Caco-2 (cell line): ENCODE results near the gene PIM1. TPM values are rescaled to one million over a fixed set of nuclear protein-coding genes. Genes with fewer than 3 reads are reported as not detected.

ENCODE experiments used
- BruUV-seq: library from RNA; stranded (reverse); fragments of 400-500 nt; replicated peaks from 2 replicates; lab custom pipeline; 2021; lab: Mats Ljungman, UMichigan
- CTCF ChIA-PET: fragments of 300-600 bp; sonication (Branson Sonifier 250); formaldehyde crosslinking; loops from one replicate; lab custom pipeline; 2022; ENCODE audit warnings: antibody characterized with exemption; lab: Charles Lee
- POLR2A ChIA-PET: fragments of 300-600 bp; sonication (Branson Sonifier 250); formaldehyde crosslinking; loops from one replicate; lab custom pipeline; 2022; ENCODE audit warnings: antibody characterized with exemption; lab: Charles Lee
- DNase-seq, 2 experiments: peaks; one replicate each; pipeline versions ENCODE4 v3.0.0 to v3.0.0-alpha.2; 2020 to 2022
- H3K27me3 ChIP-seq: replicated peaks from 2 replicates; pipeline ENCODE4 v1.6.0; 2011; ENCODE audit warnings: low read length; ENCODE audit not compliant: control insufficient read depth, insufficient read depth
- H3K36me3 ChIP-seq: 2 replicates; pipeline ENCODE4 v1.5.1; 2011; ENCODE audit warnings: low read length; ENCODE audit not compliant: control insufficient read depth, insufficient read depth
- H3K4me1 ChIP-seq: fragments of 250-450 bp; sonication (Bioruptor Pico); 2 replicates; pipeline ENCODE4 v1.5.1; 2020; ENCODE audit warnings: mild to moderate bottlenecking
- H3K4me3 ChIP-seq: 2 replicates; pipeline ENCODE4 v1.5.1; 2011; ENCODE audit warnings: low read depth, mild to moderate bottlenecking, control low read depth, low read length
- H3K9me3 ChIP-seq: fragments of 250-450 bp; sonication (Bioruptor Pico); 2 replicates; pipeline ENCODE4 v1.5.1; 2020; ENCODE audit warnings: mild to moderate bottlenecking, moderate library complexity
- H3K27ac Mint-ChIP-seq: one replicate; pipeline ENCODE4 v1.8.0; 2022; ENCODE audit warnings: mixed read lengths; ENCODE audit not compliant: unreplicated experiment
- H3K27me3 Mint-ChIP-seq: one replicate; pipeline ENCODE4 v1.8.0; 2022; ENCODE audit warnings: mixed read lengths; ENCODE audit not compliant: insufficient read depth, unreplicated experiment
- H3K36me3 Mint-ChIP-seq: one replicate; pipeline ENCODE4 v1.8.0; 2022; ENCODE audit warnings: mild to moderate bottlenecking, mixed read lengths; ENCODE audit not compliant: insufficient read depth, unreplicated experiment
- H3K4me1 Mint-ChIP-seq: one replicate; pipeline ENCODE4 v1.8.0; 2022; ENCODE audit warnings: low read depth, mixed read lengths; ENCODE audit not compliant: unreplicated experiment
- H3K4me3 Mint-ChIP-seq: one replicate; pipeline ENCODE4 v1.8.0; 2022; ENCODE audit warnings: mild to moderate bottlenecking, moderate library complexity, mixed read lengths; ENCODE audit not compliant: unreplicated experiment
- H3K9me3 Mint-ChIP-seq: one replicate; pipeline ENCODE4 v1.8.0; 2022; ENCODE audit warnings: mixed read lengths; ENCODE audit not compliant: unreplicated experiment
- intact Hi-C: fragments of 100-400 bp; cut with micrococcal nuclease; formaldehyde crosslinking; loops from one replicate; pipeline ENCODE4 v1.10.0; 2022; ENCODE audit not compliant: unreplicated experiment
- total RNA-seq: library from RNA; stranded (reverse); gene quantifications from 2 replicates; pipeline ENCODE4 v1.2.3, GENCODE V29; 2022
- TF ChIP-seq, protein P1 (sequence below), 2 experiments: fragments of 200-600 bp in 1 of 2; IDR thresholded peaks; 1 replicate in 1 of 2; 2 replicates in 1 of 2; pipeline versions ENCODE4 v1.5.1 to v1.8.0; 2011 to 2022; ENCODE audit warnings: antibody characterized with exemption in 1 of 2, control low read depth in 1 of 2, inconsistent platforms in 1 of 2, low read depth in 1 of 2, low read length in 1 of 2, mild to moderate bottlenecking in 1 of 2, moderate library complexity in 1 of 2; ENCODE audit not compliant: insufficient read depth in 1 of 2, severe bottlenecking in 1 of 2, unreplicated experiment in 1 of 2

The PIM1 gene
- total RNA-seq, 1 experiment from 2014 or later: 48.3 TPM

DNA sequence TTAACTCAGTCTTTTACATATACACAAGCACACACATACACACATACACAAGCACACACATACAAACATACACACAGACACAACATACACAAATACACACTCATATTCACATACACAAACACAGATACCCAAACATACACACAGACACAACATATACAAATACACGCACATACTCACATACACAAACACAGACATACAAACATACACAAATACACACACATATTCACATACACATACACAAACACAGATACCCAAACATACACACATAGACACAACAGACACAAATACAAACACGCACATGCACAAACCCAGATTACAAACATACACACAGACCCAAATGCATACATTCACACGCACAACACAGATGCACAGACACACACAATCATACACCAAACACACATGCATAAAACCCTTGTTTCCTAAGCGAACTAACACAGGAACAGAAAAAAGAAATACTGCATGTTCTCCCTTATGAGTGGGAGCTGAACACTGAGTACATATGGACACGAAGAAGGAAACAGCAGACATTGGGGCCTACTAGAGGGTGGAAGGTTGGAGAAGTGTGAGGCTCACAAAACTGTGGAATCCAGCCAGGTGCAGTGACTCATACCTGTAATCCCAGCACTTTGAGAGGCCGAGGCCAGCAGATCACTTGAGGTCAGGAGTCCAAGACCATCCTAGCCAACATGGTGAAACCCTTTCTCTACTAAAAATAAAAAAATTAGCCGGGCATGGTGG lies 34.2 kb downstream of the PIM1 start:
- no peaks in the 10 kb centered on the region for H3K27me3 Mint-ChIP-seq
- TF ChIP-seq, protein P1, sequence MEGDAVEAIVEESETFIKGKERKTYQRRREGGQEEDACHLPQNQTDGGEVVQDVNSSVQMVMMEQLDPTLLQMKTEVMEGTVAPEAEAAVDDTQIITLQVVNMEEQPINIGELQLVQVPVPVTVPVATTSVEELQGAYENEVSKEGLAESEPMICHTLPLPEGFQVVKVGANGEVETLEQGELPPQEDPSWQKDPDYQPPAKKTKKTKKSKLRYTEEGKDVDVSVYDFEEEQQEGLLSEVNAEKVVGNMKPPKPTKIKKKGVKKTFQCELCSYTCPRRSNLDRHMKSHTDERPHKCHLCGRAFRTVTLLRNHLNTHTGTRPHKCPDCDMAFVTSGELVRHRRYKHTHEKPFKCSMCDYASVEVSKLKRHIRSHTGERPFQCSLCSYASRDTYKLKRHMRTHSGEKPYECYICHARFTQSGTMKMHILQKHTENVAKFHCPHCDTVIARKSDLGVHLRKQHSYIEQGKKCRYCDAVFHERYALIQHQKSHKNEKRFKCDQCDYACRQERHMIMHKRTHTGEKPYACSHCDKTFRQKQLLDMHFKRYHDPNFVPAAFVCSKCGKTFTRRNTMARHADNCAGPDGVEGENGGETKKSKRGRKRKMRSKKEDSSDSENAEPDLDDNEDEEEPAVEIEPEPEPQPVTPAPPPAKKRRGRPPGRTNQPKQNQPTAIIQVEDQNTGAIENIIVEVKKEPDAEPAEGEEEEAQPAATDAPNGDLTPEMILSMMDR (IDR thresholded peaks at IDR 0.05; ENCODE audit: insufficient read depth in 1 of 2, low read depth in 1 of 2, low read length in 1 of 2, severe bottlenecking in 1 of 2, unreplicated experiment in 1 of 2): no peak
- intact Hi-C loops: loop anchor here (10.0 kb wide), 1 partner anchor 289 kb away; no protein-coding TSS in a partner anchor
- no peaks in the 10 kb centered on the region for H3K36me3 ChIP-seq
- no peaks in the 10 kb centered on the region for H3K9me3 ChIP-seq
- H3K9me3 Mint-ChIP-seq: no peaks in the 10 kb centered on the region
- BruUV-seq: no TSS peak
- ChIA-PET POLR2A (interaction anchor here (0.5 to 1.1 kb wide), 2 partner anchors 23 to 94 kb away, joined by 3 to 5 read pairs; no protein-coding TSS in a partner anchor), CTCF (interaction anchor here (1.5 kb wide), 1 partner anchor 186 kb away, joined by 4 read pairs; no protein-coding TSS in a partner anchor)
- peaks cover 29% of the 10 kb centered on the region for H3K4me1 Mint-ChIP-seq
- H3K4me1 ChIP-seq: peaks cover 33% of the 10 kb centered on the region
- H3K27me3 ChIP-seq: no peaks in the 10 kb centered on the region
- peak overlapping the region; percentile 78 for H3K27ac Mint-ChIP-seq
- peaks cover 6% of the 10 kb centered on the region for H3K36me3 Mint-ChIP-seq
- DNase-seq: peak; percentile 74 to 83
- H3K4me3 ChIP-seq: no peak overlapping the region
- H3K4me3 Mint-ChIP-seq: peak overlapping the region; percentile 15

DNA sequence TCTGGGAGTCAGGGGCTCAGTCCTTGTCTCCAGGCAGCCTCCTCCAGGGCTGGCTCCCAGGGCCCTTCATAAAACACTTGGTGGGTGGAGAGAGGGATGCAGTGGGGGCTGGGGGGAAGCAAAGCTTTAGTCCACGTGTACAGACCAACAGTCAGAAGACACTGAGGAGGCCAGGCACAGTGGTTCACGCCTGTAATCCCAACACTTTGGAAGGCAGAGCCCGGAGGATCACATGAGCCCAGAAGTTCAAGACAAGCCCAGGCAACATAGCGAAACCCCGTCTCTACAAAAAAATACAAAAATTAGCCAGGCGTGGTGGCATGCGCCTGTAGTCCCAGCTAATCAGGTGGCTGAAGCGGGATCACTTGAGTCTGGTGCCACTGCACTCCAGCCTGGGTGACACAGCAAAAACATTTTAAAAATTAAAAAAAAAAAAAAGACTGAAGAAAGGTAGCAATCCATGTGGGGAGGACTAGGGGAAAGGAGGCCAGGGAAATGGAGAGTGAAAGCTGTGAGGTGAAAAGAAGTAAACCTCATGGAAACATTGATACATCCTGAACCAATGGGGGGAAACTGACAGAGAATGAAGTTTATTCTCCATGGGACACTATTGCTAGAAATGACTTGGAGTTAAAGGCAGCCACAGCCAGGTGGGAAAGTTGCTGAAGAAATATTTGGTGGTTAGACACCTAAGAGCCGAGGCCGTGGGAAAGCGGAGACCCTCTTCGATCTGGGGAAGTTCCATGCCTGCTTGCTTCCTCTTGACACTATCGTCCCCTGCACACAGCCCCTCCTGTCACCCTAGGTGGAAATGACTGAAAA lies 35.4 kb downstream of the PIM1 start:
- H3K4me1 Mint-ChIP-seq: peaks cover 36% of the 10 kb centered on the region
- Histone ChIP-seq H3K4me3 (no peak overlapping the region), H3K4me1 (peaks cover 33% of the 10 kb centered on the region), H3K36me3 (no peaks in the 10 kb centered on the region), H3K9me3 (no peaks in the 10 kb centered on the region), H3K27me3 (no peaks in the 10 kb centered on the region)
- ChIA-PET POLR2A (interaction anchor here (1.1 kb wide), 1 partner anchor 24 kb away, joined by 5 read pairs; no protein-coding TSS in a partner anchor), CTCF (interaction anchor here (0.6 to 1.5 kb wide), 6 partner anchors 15 to 188 kb away, joined by 3 to 5 read pairs (median 3); partner anchors contain the start of genes PIM1, TBC1D22B and TMEM217)
- TF ChIP-seq, protein P1 (IDR thresholded peaks at IDR 0.05; ENCODE audit: insufficient read depth in 1 of 2, low read depth in 1 of 2, low read length in 1 of 2, severe bottlenecking in 1 of 2, unreplicated experiment in 1 of 2): no peak
- DNase-seq: peak; percentile 18 to 43
- H3K27me3 Mint-ChIP-seq: no peaks in the 10 kb centered on the region
- H3K4me3 Mint-ChIP-seq: no peak overlapping the region
- BruUV-seq: no TSS peak
- intact Hi-C loops: loop anchor here (10.0 kb wide), 1 partner anchor 291 kb away; no protein-coding TSS in a partner anchor
- H3K27ac Mint-ChIP-seq: peak overlapping the region; percentile 78
- H3K9me3 Mint-ChIP-seq: no peaks in the 10 kb centered on the region
- H3K36me3 Mint-ChIP-seq: peaks cover 6% of the 10 kb centered on the region

DNA sequence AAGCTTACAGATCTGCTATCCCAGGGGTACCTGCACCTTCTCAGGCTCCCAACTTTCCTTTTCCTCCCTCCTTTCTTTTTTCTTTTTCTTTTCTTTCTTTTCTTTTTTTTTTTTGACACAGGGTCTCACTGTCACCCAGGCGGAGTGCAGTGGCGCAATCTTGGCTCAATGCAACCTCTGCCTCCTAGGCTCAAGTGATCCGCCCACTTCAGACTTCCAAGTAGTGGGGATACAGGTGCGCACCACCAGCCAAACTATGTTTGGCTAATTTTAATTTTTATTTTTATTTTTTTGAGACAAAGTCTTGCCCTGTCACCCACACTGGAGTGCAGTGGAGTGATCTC lies 36.0 kb downstream of the PIM1 start:
- Histone ChIP-seq H3K4me3 (no peak overlapping the region), H3K4me1 (peaks cover 33% of the 10 kb centered on the region), H3K36me3 (no peaks in the 10 kb centered on the region), H3K9me3 (no peaks in the 10 kb centered on the region), H3K27me3 (no peaks in the 10 kb centered on the region)
- DNase-seq: no peak
- Mint-ChIP-seq H3K4me3 (no peak overlapping the region), H3K27ac (peak overlapping the region; percentile 78), H3K36me3 (peaks cover 6% of the 10 kb centered on the region), H3K9me3 (no peaks in the 10 kb centered on the region), H3K27me3 (no peaks in the 10 kb centered on the region), H3K4me1 (peaks cover 36% of the 10 kb centered on the region)
- ChIA-PET POLR2A (no interaction called here), CTCF (interaction anchor here (0.9 to 1.1 kb wide), 2 partner anchors 52 to 180 kb away, joined by 3 to 5 read pairs; partner anchors contain the start of genes TBC1D22B and TMEM217)
- intact Hi-C loops: loop anchor here (10.0 kb wide), 1 partner anchor 291 kb away; no protein-coding TSS in a partner anchor
- TF ChIP-seq, protein P1 (IDR thresholded peaks at IDR 0.05; ENCODE audit: insufficient read depth in 1 of 2, low read depth in 1 of 2, low read length in 1 of 2, severe bottlenecking in 1 of 2, unreplicated experiment in 1 of 2): no peak
- no TSS peak for BruUV-seq
